ENCODE measurements around the gene PODXL2. TPM values are rescaled to one million over a fixed set of nuclear protein-coding genes. Genes with fewer than 3 reads are reported as not detected.

Gene PODXL2
- total RNA-seq, 2 experiments from 2014 or later, result 4.0 to 4.2 TPM

DNA sequence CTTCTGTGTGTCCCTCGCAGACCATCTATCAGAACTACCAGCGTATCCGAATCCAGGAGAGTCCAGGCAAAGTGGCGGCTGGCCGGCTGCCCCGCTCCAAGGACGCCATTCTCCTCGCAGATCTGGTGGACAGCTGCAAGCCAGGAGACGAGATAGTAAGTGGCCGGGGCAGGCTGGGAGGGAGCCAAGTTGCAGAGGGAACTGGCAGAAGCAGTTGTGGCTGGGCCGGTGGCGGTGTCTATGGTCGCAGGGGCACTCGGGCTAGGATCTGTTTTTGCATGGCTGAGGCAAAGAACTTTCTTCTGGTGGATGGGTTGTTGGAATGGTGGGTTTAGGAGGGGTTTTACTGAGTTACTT is 20.6 kb upstream of the PODXL2 start:
- peaks cover 59% of the 10 kb centered on the region for H3K36me3 Mint-ChIP-seq (ENCODE audit: low read depth)
- H3K27me3 ChIP-seq (ENCODE audit: control insufficient read depth in 1 of 2, insufficient read depth in 2 of 2, low read length in 2 of 2), result no peaks in the 10 kb centered on the region
- TF ChIP-seq, protein P1, sequence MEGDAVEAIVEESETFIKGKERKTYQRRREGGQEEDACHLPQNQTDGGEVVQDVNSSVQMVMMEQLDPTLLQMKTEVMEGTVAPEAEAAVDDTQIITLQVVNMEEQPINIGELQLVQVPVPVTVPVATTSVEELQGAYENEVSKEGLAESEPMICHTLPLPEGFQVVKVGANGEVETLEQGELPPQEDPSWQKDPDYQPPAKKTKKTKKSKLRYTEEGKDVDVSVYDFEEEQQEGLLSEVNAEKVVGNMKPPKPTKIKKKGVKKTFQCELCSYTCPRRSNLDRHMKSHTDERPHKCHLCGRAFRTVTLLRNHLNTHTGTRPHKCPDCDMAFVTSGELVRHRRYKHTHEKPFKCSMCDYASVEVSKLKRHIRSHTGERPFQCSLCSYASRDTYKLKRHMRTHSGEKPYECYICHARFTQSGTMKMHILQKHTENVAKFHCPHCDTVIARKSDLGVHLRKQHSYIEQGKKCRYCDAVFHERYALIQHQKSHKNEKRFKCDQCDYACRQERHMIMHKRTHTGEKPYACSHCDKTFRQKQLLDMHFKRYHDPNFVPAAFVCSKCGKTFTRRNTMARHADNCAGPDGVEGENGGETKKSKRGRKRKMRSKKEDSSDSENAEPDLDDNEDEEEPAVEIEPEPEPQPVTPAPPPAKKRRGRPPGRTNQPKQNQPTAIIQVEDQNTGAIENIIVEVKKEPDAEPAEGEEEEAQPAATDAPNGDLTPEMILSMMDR (IDR thresholded peaks at IDR 0.05), result no peak
- H3K9me3 Mint-ChIP-seq, result no peaks in the 10 kb centered on the region
- ChIA-PET CTCF (no interaction called here), POLR2A (interaction anchor here (1.2 kb wide), 1 partner anchor 10 kb away, joined by 3 read pairs; the partner anchor contains the start of gene MCM2)
- DNase-seq (no peak), ATAC-seq (ENCODE audit: poor library complexity) (no peak)
- intact Hi-C loops (cut with DNase I, micrococcal nuclease), result no loop called here
- H3K27ac Mint-ChIP-seq, result no peak overlapping the region
- no peak overlapping the region for H3K27ac ChIP-seq (ENCODE audit: low read depth in 1 of 2, low read length in 2 of 2)
- H3K4me1 ChIP-seq (ENCODE audit: insufficient read depth, low read length), result no peaks in the 10 kb centered on the region
- no peaks in the 10 kb centered on the region for H3K4me1 Mint-ChIP-seq (ENCODE audit: low read depth)
- H3K4me3 ChIP-seq (ENCODE audit: low read length), result no peak overlapping the region
- H3K4me3 Mint-ChIP-seq, result no peak overlapping the region
- peaks cover 41% of the 10 kb centered on the region for H3K36me3 ChIP-seq (ENCODE audit: insufficient read depth, low read length)
- H3K9me3 ChIP-seq (ENCODE audit: control insufficient read depth in 1 of 2, insufficient read depth in 1 of 2, low read length in 2 of 2), result no peaks in the 10 kb centered on the region
- no peaks in the 10 kb centered on the region for H3K27me3 Mint-ChIP-seq

DNA sequence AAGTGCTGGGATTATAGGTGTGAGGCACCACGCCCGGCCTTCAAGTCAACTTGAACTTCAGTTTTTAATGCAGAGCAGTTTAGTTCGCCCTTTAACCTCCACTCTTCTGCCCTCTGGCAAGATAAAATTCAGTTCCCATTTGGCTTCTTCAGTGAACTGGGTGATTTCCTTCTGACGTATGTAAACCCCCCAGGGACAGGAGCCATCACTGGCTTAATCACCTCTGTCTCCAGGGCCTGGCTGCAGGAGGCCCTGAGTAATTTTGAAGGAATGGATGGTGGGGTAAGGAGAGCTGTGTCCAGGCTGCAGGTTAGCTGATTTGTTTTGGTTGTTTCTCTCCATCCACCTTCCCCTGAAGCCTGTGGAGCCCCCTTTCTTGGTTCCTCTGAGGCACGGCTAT is 18.9 kb upstream of the PODXL2 start:
- peaks cover 39% of the 10 kb centered on the region for H3K36me3 ChIP-seq (ENCODE audit: insufficient read depth, low read length)
- CTCF ChIA-PET, result no interaction called here
- H3K4me1 Mint-ChIP-seq (ENCODE audit: low read depth), result no peaks in the 10 kb centered on the region
- no peaks in the 10 kb centered on the region for H3K9me3 Mint-ChIP-seq
- no peak overlapping the region for H3K27ac Mint-ChIP-seq
- no peak overlapping the region for H3K27ac ChIP-seq (ENCODE audit: low read depth in 1 of 2, low read length in 2 of 2)
- no peak for DNase-seq
- H3K4me1 ChIP-seq (ENCODE audit: insufficient read depth, low read length), result no peaks in the 10 kb centered on the region
- H3K36me3 Mint-ChIP-seq (ENCODE audit: low read depth), result peaks cover 58% of the 10 kb centered on the region
- POLR2A ChIA-PET, result no interaction called here
- H3K4me3 Mint-ChIP-seq, result no peak overlapping the region
- H3K9me3 ChIP-seq (ENCODE audit: control insufficient read depth in 1 of 2, insufficient read depth in 1 of 2, low read length in 2 of 2), result no peaks in the 10 kb centered on the region
- no peaks in the 10 kb centered on the region for H3K27me3 Mint-ChIP-seq
- no peak for ATAC-seq (ENCODE audit: poor library complexity)
- intact Hi-C loops (cut with DNase I, micrococcal nuclease), result no loop called here
- TF ChIP-seq, protein P1 (IDR thresholded peaks at IDR 0.05), result no peak
- H3K4me3 ChIP-seq (ENCODE audit: low read length), result no peak overlapping the region
- H3K27me3 ChIP-seq (ENCODE audit: control insufficient read depth in 1 of 2, insufficient read depth in 2 of 2, low read length in 2 of 2), result no peaks in the 10 kb centered on the region

DNA sequence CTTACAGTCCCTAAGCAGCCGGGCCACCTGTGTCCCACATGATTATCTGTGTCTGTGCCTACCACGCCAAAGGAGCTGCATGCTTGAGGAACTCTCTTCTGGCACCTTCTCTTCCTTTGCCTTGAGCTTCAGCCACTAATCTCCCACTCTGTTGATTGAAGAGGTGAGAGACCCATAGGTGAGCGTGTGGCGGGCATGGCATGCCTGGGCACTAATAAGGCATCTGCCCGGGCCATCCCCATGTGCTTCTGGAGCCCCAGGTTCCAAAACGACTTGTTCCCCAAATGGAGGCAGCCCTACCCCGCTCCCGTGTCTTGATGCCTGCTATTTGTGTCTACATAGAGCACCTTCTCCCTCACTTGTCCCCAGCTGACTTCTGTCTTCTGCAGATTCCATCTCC is 17.7 kb upstream of the PODXL2 start:
- no peak for ATAC-seq (ENCODE audit: poor library complexity)
- Histone ChIP-seq H3K36me3 (ENCODE audit: insufficient read depth, low read length) (peaks cover 35% of the 10 kb centered on the region), H3K4me1 (ENCODE audit: insufficient read depth, low read length) (no peaks in the 10 kb centered on the region), H3K4me3 (ENCODE audit: low read length) (no peak overlapping the region), H3K27ac (ENCODE audit: low read depth in 1 of 2, low read length in 2 of 2) (no peak overlapping the region), H3K27me3 (ENCODE audit: control insufficient read depth in 1 of 2, insufficient read depth in 2 of 2, low read length in 2 of 2) (no peaks in the 10 kb centered on the region), H3K9me3 (ENCODE audit: control insufficient read depth in 1 of 2, insufficient read depth in 1 of 2, low read length in 2 of 2) (no peaks in the 10 kb centered on the region)
- TF ChIP-seq, protein P1 (IDR thresholded peaks at IDR 0.05), result no peak
- Mint-ChIP-seq H3K36me3 (ENCODE audit: low read depth) (peaks cover 61% of the 10 kb centered on the region), H3K27ac (no peak overlapping the region), H3K4me3 (no peak overlapping the region), H3K9me3 (no peaks in the 10 kb centered on the region), H3K27me3 (no peaks in the 10 kb centered on the region), H3K4me1 (ENCODE audit: low read depth) (no peaks in the 10 kb centered on the region)
- POLR2A ChIA-PET, result no interaction called here
- CTCF ChIA-PET, result interaction anchor here (0.7 kb wide), 1 partner anchor 1056 kb away, joined by 3 read pairs; no protein-coding TSS in a partner anchor
- DNase-seq, result no peak
- intact Hi-C loops (cut with DNase I, micrococcal nuclease), result no loop called here

Data from CD4-positive, alpha-beta T cell (primary cell).